ENCODE measurements around the gene SLC25A13.

The SLC25A13 gene

DNA sequence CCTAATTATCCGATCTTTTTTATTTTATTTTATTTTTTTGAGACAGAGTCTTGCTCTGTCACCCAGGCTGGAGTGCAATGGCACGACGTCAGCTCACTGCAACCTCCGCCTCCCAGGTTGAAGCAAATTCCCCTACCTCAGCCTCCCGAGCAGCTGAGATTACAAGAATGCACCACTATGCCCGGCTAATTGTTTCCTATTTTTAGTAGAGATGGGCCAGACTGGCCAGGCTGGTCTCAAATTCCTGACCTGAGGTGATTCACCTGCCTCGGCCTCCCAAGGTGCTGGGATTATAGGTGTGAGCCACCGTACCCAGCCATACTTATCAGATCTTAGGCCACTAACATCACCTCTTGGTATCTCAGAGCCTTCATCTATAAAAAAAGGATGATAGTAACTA is 4.9 kb downstream of the SLC25A13 start:
- DNase-seq (ENCODE audit: low read depth, low spot score) = no peak
- in situ Hi-C loops (cut with HindIII; ENCODE audit: low sequenced_read_pairs) = no loop called here
- H3K4me3 ChIP-seq (ENCODE audit: low read depth, low read length) = no peak overlapping the region
- TF ChIP-seq, protein P1, sequence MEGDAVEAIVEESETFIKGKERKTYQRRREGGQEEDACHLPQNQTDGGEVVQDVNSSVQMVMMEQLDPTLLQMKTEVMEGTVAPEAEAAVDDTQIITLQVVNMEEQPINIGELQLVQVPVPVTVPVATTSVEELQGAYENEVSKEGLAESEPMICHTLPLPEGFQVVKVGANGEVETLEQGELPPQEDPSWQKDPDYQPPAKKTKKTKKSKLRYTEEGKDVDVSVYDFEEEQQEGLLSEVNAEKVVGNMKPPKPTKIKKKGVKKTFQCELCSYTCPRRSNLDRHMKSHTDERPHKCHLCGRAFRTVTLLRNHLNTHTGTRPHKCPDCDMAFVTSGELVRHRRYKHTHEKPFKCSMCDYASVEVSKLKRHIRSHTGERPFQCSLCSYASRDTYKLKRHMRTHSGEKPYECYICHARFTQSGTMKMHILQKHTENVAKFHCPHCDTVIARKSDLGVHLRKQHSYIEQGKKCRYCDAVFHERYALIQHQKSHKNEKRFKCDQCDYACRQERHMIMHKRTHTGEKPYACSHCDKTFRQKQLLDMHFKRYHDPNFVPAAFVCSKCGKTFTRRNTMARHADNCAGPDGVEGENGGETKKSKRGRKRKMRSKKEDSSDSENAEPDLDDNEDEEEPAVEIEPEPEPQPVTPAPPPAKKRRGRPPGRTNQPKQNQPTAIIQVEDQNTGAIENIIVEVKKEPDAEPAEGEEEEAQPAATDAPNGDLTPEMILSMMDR (IDR thresholded peaks at IDR 0.05; ENCODE audit: low read depth, low read length) = no peak

DNA sequence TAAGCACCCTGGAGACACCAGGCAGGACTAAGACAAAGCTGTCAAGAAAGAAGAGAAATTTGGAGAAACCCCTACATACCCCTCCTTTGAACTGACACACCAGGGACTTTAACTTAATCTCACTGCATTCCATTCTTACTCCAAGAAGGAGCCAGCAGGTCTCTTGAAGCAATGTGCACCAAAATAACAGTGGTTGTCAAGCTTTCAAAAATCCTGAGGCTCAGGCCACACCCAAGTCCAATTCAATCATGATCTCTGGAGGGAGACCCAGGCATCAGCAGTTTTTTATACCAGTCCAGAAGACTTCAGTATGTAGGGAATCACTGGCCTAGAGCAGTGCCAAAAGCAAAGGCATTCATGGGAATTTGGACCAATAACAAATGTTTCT is 6.8 kb downstream of the SLC25A13 start:
- TF ChIP-seq, protein P1 (IDR thresholded peaks at IDR 0.05; ENCODE audit: low read depth, low read length) = no peak
- in situ Hi-C loops (cut with HindIII; ENCODE audit: low sequenced_read_pairs) = no loop called here
- DNase-seq (ENCODE audit: low read depth, low spot score) = no peak
- no peak overlapping the region for H3K4me3 ChIP-seq (ENCODE audit: low read depth, low read length)

DNA sequence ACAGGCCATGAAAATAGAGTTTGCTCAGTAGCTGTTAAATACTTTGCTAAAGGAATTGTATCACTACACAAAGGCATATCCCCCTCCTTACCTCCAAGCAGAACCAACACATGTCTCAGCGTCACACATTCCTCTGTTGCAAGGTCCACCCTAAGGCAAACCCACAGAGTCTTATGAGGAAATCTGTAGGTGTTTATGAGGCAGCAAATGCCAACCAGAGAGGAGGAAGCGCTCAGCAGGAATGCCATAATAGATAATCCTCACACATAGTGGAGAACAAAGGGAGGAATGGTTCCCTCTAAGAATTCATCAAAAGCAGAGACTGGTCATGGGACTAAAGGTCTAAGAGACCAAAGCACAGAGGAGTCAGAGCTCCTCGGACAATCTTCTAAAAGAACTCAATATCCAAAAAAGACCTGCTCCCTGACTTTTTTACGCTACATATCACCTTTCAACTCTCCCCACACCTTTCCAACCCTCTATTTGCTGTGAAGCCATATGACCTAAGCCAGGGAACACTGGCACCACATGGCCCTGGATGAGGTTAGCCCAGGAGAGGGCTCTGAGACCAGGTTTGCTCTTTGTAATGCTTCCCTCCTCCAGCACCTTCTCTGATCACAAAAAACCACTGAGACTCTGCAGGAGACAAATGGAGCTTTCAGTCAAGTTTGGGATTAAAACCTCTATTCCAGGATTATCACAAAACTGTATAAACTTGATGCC is 7.3 kb downstream of the SLC25A13 start:
- H3K4me3 ChIP-seq (ENCODE audit: low read depth, low read length) = no peak overlapping the region
- in situ Hi-C loops (cut with HindIII; ENCODE audit: low sequenced_read_pairs) = no loop called here
- TF ChIP-seq, protein P1 (IDR thresholded peaks at IDR 0.05; ENCODE audit: low read depth, low read length) = no peak
- no peak for DNase-seq (ENCODE audit: low read depth, low spot score)

DNA sequence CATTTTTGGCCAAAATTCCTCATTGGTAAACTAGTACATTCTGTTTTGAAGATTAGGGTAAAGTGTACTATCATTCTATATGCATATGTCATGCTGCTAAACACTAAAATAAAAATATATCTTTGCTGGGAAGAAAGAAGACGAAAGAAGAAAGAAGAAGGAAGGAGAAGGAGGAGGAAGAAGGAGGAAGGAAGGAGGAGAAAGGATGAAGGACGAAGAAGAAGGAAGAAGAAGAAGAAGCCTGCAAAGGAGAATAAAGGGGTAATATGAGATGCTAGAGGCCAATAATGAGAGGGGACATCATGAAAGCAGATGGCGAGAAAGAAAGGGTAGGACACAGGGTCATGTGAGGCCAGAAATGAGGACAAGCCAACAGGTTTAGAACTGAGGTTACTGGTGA is 8.0 kb downstream of the SLC25A13 start:
- no peak overlapping the region for H3K4me3 ChIP-seq (ENCODE audit: low read depth, low read length)
- DNase-seq (ENCODE audit: low read depth, low spot score) = no peak
- in situ Hi-C loops (cut with HindIII; ENCODE audit: low sequenced_read_pairs) = no loop called here
- TF ChIP-seq, protein P1 (IDR thresholded peaks at IDR 0.05; ENCODE audit: low read depth, low read length) = no peak

DNA sequence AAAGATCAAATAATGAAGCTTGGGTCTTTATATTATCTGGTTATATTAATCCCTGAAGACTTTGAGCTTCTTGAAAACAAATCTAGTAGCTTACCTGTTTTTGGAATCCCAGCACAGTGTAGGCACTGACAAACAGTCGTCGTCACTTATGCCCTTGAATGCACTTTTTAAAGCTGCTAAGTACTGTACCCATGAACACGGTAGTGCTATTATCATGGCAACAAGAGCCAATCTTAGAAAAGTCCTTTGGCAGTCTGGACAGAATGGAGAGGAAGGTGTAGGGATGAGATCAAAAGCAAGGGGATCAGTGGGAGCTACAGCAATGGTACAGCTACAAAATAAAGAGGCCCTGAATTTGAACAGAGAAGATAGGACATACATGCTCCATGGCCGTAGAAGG is 9.4 kb downstream of the SLC25A13 start:
- H3K4me3 ChIP-seq (ENCODE audit: low read depth, low read length) = no peak overlapping the region
- no peak for DNase-seq (ENCODE audit: low read depth, low spot score)
- in situ Hi-C loops (cut with HindIII; ENCODE audit: low sequenced_read_pairs) = no loop called here
- TF ChIP-seq, protein P1 (IDR thresholded peaks at IDR 0.05; ENCODE audit: low read depth, low read length) = no peak

DNA sequence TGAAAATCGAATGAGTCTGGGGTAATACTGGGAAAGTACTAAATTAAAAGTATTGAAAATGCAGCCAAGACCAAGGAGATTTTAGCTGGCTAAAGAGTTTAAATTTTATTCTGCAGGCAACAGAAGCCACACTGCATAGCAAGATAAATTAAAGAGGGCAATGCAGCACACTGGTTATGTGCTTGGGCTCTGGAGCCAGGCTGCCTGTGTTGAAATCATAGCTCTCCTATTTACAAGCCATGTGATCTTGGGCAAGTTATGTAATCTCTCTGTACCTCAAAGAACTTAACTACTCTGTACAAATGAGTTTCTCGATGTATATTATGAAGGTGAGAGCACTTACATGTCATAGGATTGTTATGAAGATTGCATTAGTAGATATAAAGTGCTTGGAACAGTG is 9.9 kb downstream of the SLC25A13 start:
- in situ Hi-C loops (cut with HindIII; ENCODE audit: low sequenced_read_pairs) = no loop called here
- DNase-seq (ENCODE audit: low read depth, low spot score) = no peak
- TF ChIP-seq, protein P1 (IDR thresholded peaks at IDR 0.05; ENCODE audit: low read depth, low read length) = no peak
- no peak overlapping the region for H3K4me3 ChIP-seq (ENCODE audit: low read depth, low read length)
